DMS79 treated with DMSO at 0.1 percent for 48 hours (cell line): ENCODE data around the gene ASIP.
"Not testable (repeated sequence)": the region's sequence is repeated elsewhere in the genome, so short reads cannot be mapped to it uniquely, and the experiment has no call there.

Experiments
- DNase-seq: peaks from one replicate; lab custom pipeline; 2025; lab: John Stamatoyannopoulos, UW

ASIP gene

DNA sequence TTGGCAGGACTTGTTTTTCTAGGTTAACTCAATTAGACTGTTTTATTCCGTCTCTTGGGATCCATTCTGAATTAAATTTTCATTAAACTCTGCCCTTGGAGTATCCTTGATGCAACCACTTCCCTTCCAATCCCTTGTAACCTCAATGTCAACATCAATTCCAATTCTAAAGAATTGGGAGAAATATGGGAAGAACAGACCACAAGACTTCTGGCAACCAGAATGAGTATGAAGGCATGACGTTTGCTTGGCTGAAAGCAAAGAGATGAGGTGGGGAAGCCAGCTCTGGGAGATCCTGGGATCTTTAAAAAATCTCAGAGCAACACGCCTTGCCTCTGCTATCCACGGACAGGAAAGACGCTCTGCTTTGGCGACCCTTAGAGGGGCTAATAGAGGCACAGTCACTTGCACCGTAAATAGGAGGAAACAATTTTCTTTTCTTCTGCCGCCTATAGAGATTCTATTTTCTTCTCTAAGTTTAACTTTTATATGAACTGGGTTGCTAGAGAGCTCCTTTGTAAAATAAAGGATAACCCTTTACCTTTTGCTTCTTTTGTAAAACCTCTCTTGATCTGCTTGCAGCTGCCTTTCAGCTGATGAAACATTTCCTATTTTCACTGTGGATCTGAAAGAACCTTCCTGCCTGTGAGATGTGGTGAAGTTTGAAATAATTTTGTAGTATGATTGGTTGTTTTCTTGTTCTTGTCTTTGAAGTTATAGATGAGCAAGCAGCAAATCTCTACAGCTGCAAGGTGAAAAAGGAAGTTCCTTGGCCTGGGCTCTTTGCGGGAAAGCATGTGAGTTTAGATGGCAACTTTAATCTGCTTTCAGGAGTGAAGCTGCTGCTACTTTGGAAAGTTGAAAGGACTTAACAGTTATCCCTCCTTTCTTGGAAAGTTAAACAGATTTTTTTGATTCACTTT, at the start of gene ASIP:
Gene ASIP, plus strand, starts transcription at position 731 of the 923 bp plus-strand sequence. CDS start 18,952 bp downstream, outside the sequence.
- DNase-seq, result no peak

GRCh38 chr20:34193051-34193450, 48.2 kb upstream of the ASIP start:
- no peak for DNase-seq

DNA sequence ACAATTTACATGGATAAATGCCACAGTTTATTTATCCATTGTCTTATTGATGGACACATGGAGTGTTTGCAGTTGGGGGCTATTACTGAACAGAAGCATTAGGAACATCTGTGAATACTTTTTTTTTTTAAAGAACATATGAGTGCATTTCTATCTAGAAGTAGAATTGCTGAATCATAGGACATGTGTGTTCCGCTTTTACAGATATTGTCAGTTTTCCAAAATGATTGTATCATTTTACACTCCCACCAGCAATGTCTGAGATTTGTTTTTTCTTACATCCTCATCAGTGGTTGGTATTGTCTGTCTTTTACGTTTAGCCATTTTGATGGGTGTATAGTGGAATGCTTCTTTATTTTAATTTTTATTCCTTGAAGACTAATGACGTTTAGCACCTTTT, 42.0 kb upstream of the ASIP start:
- no peak for DNase-seq

DNA sequence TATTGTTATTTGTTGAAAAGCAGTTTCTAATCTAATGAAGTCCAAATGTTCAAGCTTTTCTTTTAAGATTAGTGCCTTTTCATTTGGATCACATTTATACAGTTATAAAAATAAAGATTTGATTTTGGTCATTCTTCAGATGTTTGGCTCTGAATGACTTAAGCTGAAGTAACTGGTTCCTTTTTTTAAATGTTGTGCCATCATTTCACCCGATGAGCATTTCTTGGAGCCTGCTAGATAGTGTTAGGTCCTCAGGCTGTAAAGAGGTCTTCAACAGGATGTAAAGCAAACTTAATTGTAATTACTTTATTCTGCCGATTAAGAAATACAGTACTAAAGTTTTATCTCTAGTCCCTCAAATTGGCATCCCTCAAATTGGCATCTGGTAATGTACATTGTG, 41.2 kb upstream of the ASIP start:
- no peak for DNase-seq

DNA sequence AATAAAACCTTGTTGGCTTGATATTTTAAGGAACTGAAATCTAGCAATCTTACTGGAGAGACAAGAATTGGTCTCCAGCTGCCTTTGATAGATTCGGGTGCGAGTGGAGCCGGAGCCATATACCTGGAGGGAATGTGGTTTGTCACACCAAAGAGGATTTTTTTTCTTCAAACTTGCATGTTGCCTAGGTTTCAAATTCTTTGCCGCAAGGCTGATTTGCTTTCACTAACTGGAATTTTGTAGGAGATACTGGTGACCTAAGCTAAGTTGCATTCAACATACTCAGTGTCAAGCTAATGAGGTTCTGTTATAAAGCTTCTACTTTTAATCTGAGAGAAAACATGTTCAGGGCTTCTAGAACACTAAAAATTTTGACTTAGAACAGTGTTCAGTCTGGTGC, 39.7 kb upstream of the ASIP start:
- DNase-seq, result no peak

- DNase-seq, result not testable (repeated sequence)
These were observed 35.9 kb upstream of the ASIP start for GRCh38 chr20:34205172-34205880.

- no peak for DNase-seq
These were observed 32.1 kb upstream of the ASIP start for GRCh38 chr20:34209111-34209510.

- no peak for DNase-seq
These were observed 31.0 kb upstream of the ASIP start for GRCh38 chr20:34210271-34210670.

DNA sequence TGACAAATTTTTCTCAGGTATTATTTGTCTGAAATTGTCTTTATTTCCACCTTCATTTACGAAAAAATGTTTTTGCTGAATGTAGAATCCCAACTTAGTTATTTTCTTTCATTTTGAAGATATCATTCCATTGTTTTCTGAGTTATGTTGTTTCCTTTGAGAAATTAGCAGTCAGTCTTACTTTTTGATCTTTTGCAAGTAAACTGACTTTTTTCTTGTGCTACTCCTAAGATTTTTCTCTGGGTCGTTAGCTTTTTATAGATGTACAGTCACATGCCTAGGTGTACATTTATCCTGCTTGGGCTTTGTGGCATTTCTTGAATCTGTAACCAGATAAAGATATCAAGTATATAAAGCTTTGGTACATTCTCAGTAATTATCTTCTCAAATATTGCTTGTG, 29.6 kb upstream of the ASIP start:
- DNase-seq, result no peak

DNA sequence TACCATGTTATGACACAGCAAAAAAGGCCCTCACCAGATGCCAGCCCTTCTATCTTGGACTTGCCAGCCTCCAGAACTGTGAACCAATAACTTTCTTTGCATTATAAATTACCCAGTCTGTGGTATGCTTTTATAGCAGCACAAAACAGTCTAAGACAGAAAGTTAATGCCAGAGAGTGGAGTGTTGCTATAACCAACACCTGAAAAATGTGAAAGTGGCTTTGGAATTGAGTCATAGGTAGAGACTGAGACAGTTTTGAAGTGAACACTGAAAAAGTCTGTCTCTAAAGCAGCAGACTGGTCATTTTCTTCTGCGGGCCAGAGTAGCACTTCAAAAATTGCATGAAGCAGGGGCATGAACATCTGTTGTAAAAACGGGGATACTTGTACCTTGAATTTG, 28.0 kb upstream of the ASIP start:
- no peak for DNase-seq

DNA sequence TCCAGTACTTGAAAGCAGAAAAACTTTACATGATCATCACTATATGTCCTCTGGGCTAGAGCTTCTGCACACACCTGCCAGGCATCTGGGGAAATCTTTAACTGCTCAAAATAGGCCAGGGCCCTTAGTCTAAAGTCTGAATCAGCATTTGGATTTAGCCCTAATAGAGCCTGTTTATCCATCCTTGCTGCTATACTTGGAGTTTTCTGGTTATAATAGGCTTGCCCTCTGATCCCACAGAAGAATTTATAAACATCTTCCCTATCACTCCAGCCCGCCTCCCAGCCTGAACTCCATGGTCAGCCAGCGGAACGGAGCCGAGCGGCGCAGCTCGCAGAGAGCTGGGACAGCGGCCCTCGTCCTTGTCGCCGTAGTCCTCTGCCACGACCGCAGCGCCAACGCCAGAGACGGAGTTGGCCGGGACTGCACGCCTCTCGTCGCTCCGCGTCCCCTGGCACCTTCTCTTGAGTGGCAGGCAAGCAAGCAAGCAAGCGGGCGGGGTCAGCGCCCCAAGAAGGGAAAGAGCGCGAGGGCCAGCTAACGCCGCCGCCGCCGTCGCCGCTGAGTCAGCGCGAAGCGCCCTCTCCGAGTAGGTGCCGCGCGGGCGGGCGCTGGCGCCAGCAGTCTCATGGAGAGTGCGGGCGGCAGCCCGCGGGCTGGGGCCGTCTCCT, 25.4 kb upstream of the ASIP start:
- DNase-seq, result peak; percentile 91

- DNase-seq, result peak; percentile 91
These were observed 24.9 kb upstream of the ASIP start for GRCh38 chr20:34216382-34216742.

DNA sequence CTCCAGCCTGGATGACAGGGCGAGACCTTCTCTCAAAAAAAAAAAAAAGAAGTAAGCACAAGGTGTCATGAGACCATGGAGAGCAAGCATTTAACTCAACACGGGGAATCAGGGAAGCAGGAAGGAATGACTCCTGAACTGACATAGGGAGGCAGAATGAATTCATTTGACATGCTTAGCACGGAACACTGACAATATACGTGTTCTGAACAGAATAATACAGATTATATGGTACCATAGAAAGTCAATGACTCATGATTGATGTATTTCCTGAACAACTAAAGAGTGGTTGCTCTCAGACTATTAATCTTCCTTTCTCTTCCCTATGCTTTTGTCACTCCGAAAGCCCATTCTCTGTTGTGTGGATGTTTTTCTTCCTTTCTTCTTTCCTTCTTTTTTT, 20.7 kb upstream of the ASIP start:
- DNase-seq, result no peak

- DNase-seq, result no peak
These were observed 19.0 kb upstream of the ASIP start for GRCh38 chr20:34222208-34222607.

- not testable (repeated sequence) for DNase-seq
These were observed 17.0 kb upstream of the ASIP start for GRCh38 chr20:34224251-34224650.

- DNase-seq, result no peak
These were observed 9.6 kb upstream of the ASIP start for GRCh38 chr20:34231634-34232033.

DNA sequence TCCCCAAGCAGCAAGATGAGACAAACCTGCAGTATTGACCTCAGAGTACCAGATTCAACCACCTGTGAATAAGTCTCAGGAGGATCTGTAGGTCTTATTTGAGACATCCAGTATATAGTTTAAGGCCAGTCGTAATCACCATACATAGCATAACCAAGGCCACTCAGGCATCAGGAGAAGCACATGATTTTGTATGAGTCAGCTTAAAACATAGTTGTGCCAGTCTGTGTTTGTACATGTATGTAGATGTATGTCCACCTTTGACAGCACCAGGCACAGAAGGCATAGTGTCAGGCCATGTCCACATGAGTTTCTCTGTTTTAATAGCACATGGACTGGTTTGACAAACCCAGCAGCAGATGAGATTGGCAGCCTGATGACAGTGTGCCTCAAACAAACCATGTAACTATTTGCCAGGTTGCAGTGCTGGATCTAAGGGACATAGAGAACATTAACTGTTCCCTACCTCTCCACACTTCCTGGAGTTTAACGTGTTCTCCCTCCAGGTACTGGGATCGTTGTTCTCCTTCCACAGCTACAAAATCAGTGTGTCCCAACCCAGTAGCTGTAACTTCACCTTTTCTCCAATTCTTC, 8.6 kb upstream of the ASIP start:
- no peak for DNase-seq

DNA sequence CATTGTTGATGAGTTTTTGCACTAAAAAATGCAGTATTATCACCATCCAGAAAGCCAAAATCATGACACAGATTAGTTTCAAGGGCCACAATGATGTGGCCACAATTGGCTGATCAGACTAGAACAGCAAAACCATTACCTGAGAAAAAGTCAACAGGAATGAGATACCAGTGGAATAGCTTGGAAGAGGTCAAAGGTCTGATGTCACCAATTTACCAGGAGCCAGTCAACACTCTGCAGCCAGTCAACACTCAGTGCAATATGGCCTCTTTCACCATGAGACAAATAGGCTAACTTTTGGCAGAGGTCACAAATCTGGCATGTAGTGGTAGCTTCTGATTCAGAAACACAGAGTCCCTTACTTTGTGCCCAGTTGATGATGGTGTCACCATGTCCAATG, 7.5 kb upstream of the ASIP start:
- no peak for DNase-seq

GRCh38 chr20:34235875-34236274, 5.3 kb upstream of the ASIP start:
- no peak for DNase-seq

DNA sequence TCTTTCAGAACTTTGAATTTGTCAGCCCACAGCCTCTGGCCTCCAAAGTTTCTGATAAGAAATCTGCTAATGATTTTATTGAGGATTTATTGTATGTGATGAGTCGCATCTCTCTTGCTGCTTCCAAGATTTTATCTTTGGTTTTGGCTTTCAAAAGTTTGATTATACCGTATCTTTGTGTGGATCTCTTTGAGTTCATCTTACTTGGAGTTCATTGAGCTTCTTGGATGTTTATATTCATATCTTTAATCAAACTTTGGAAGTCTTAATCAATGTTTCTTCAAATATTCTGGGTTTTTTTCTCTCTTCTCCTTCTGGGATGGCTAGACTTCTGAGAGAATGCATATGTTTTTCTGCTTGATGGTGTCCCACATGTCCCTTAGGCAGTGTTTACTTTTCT, 3.3 kb upstream of the ASIP start:
- DNase-seq, result no peak

- DNase-seq, result no peak
These were observed 1.1 kb upstream of the ASIP start for GRCh38 chr20:34240121-34240520.

DNA sequence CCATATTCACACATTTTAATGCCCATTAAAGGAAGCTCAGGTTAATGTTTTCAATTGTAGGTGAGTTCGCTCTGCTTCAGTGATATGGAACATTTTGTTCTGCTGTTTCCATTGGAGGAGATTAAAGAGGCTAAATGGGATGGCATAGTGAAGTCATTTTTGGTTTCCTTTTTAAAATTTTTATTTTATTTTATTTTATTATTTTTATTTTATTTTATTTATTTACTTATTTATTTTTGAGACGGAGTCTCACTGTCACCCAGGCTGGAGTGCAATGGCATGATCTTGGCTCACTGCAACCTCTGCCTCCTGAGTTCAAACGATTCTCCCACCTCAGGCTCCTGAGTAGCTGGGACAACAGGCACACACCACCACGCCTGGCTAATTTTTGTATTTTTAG, 792 bp downstream of the ASIP start:
- DNase-seq, result not testable (repeated sequence)
